Neuron (in vitro differentiated cells): ENCODE data around the gene PSMB1.
"Not testable (repeated sequence)": the region's sequence is repeated elsewhere in the genome, so short reads cannot be mapped to it uniquely, and the experiment has no call there.

Source experiments
- H2AFZ ChIP-seq: one replicate; pipeline ENCODE4 v1.6.1; 2013; ENCODE audit warnings: low read depth, mild to moderate bottlenecking, inconsistent platforms, low read length, moderate library complexity
- H3K27me3 ChIP-seq: one replicate; pipeline ENCODE4 v1.6.1; 2013; ENCODE audit warnings: low read length; ENCODE audit not compliant: insufficient read depth
- H3K36me3 ChIP-seq: one replicate; pipeline ENCODE4 v1.6.1; 2013; ENCODE audit warnings: low read length; ENCODE audit not compliant: insufficient read depth
- H3K4me1 ChIP-seq: one replicate; pipeline ENCODE4 v1.6.1; 2013; ENCODE audit warnings: low read length; ENCODE audit not compliant: insufficient read depth
- H3K4me3 ChIP-seq: 2 replicates; pipeline ENCODE4 v1.5.1; 2013; ENCODE audit warnings: mild to moderate bottlenecking, low read length, moderate library complexity
- H3K9me3 ChIP-seq: one replicate; pipeline ENCODE4 v1.6.1; 2013; ENCODE audit warnings: low read length

PSMB1 gene

GRCh38 chr6:170505306-170505705 lies 47.8 kb downstream of the PSMB1 start:
- Histone ChIP-seq H3K36me3 (no peaks in the 10 kb centered on the region), H3K4me3 (no peak overlapping the region), H3K9me3 (peaks cover 28% of the 10 kb centered on the region), H2AFZ (no peak overlapping the region), H3K27me3 (no peaks in the 10 kb centered on the region), H3K4me1 (no peaks in the 10 kb centered on the region)

- Histone ChIP-seq H3K4me3 (no peak overlapping the region), H3K4me1 (no peaks in the 10 kb centered on the region), H2AFZ (no peak overlapping the region), H3K9me3 (peaks cover 28% of the 10 kb centered on the region), H3K36me3 (no peaks in the 10 kb centered on the region), H3K27me3 (no peaks in the 10 kb centered on the region)
Measured at GRCh38 chr6:170504479-170504878, 48.6 kb downstream of the PSMB1 start.

- Histone ChIP-seq H2AFZ (no peak overlapping the region), H3K4me3 (no peak overlapping the region), H3K9me3 (peaks cover 28% of the 10 kb centered on the region), H3K27me3 (no peaks in the 10 kb centered on the region), H3K36me3 (no peaks in the 10 kb centered on the region), H3K4me1 (peaks cover 3% of the 10 kb centered on the region)
Measured at GRCh38 chr6:170503414-170503761, 49.7 kb downstream of the PSMB1 start.

- H3K4me3 ChIP-seq, H3K4me1 ChIP-seq, H3K36me3 ChIP-seq, H3K27me3 ChIP-seq, H2AFZ ChIP-seq: not testable (repeated sequence)
- peaks cover 28% of the 10 kb centered on the region for H3K9me3 ChIP-seq
Measured at GRCh38 chr6:170502733-170503413, 50.2 kb downstream of the PSMB1 start.

- H3K27me3 ChIP-seq, H2AFZ ChIP-seq, H3K36me3 ChIP-seq, H3K4me3 ChIP-seq: not testable (repeated sequence)
- Histone ChIP-seq H3K9me3 (peaks cover 28% of the 10 kb centered on the region), H3K4me1 (peaks cover 13% of the 10 kb centered on the region)
Measured at GRCh38 chr6:170502268-170502667, 50.8 kb downstream of the PSMB1 start.

GRCh38 chr6:170500955-170501590 lies 52.0 kb downstream of the PSMB1 start:
- Histone ChIP-seq H3K4me3 (no peak overlapping the region), H2AFZ (no peak overlapping the region), H3K27me3 (no peaks in the 10 kb centered on the region), H3K9me3 (peaks cover 28% of the 10 kb centered on the region), H3K4me1 (peaks cover 13% of the 10 kb centered on the region), H3K36me3 (no peaks in the 10 kb centered on the region)

GRCh38 chr6:170497841-170498301 lies 55.2 kb downstream of the PSMB1 start:
- peaks cover 21% of the 10 kb centered on the region for H3K9me3 ChIP-seq
- no peaks in the 10 kb centered on the region for H3K36me3 ChIP-seq
- no peak overlapping the region for H3K4me3 ChIP-seq

GRCh38 chr6:170493354-170493753 lies 59.8 kb downstream of the PSMB1 start:
- peaks cover 13% of the 10 kb centered on the region for H3K4me1 ChIP-seq
- no peak overlapping the region for H2AFZ ChIP-seq
- H3K36me3 ChIP-seq: no peaks in the 10 kb centered on the region
- H3K27me3 ChIP-seq: no peaks in the 10 kb centered on the region
- H3K4me3 ChIP-seq: no peak overlapping the region
- peaks cover 2% of the 10 kb centered on the region for H3K9me3 ChIP-seq

More at GRCh38 chr6:170497841-170498301, 55.2 kb downstream of the PSMB1 start:
- H2AFZ ChIP-seq: no peak overlapping the region
- H3K4me1 ChIP-seq: peaks cover 13% of the 10 kb centered on the region
- H3K27me3 ChIP-seq: no peaks in the 10 kb centered on the region

GRCh38 chr6:170490259-170490658 lies 62.8 kb downstream of the PSMB1 start:
- Histone ChIP-seq H3K4me3 (no peak overlapping the region), H3K4me1 (peaks cover 7% of the 10 kb centered on the region), H2AFZ (no peak overlapping the region), H3K27me3 (no peaks in the 10 kb centered on the region), H3K9me3 (peaks cover 2% of the 10 kb centered on the region), H3K36me3 (no peaks in the 10 kb centered on the region)

- Histone ChIP-seq H2AFZ (no peak overlapping the region), H3K9me3 (peaks cover 2% of the 10 kb centered on the region), H3K4me1 (peaks cover 11% of the 10 kb centered on the region), H3K4me3 (no peak overlapping the region), H3K27me3 (no peaks in the 10 kb centered on the region), H3K36me3 (no peaks in the 10 kb centered on the region)
Measured at GRCh38 chr6:170489836-170490235, 63.3 kb downstream of the PSMB1 start.

- H3K4me3 ChIP-seq: no peak overlapping the region
- peaks cover 2% of the 10 kb centered on the region for H3K9me3 ChIP-seq
- H3K36me3 ChIP-seq: no peaks in the 10 kb centered on the region
- H3K27me3 ChIP-seq: no peaks in the 10 kb centered on the region
- no peak overlapping the region for H2AFZ ChIP-seq
- H3K4me1 ChIP-seq: peaks cover 13% of the 10 kb centered on the region
Measured at GRCh38 chr6:170487707-170488329, 65.3 kb downstream of the PSMB1 start.

GRCh38 chr6:170485159-170485558 lies 67.9 kb downstream of the PSMB1 start:
- Histone ChIP-seq H2AFZ (no peak overlapping the region), H3K36me3 (no peaks in the 10 kb centered on the region), H3K4me1 (peaks cover 22% of the 10 kb centered on the region), H3K9me3 (peaks cover 3% of the 10 kb centered on the region), H3K4me3 (no peak overlapping the region), H3K27me3 (no peaks in the 10 kb centered on the region)
